Panc1 (cell line): ENCODE measurements around the gene AP5M1. TPM values are rescaled to one million over a fixed set of nuclear protein-coding genes. Genes with fewer than 3 reads are reported as not detected.

Experiments
- ATAC-seq: fragments of 200-7000 bp; cut with Tn5 transposase; 2 replicates; pipeline ENCODE4 v1.9.1; 2020; ENCODE audit warnings: mild to moderate bottlenecking, moderate library complexity
- BruUV-seq: library from RNA; stranded (reverse); fragments of 400-500 nt; replicated peaks from 2 replicates; lab custom pipeline; 2021; lab: Mats Ljungman, UMichigan
- CTCF ChIA-PET: fragments of 300-600 bp; sonication (Branson Sonifier 250); formaldehyde crosslinking; loops from one replicate; lab custom pipeline; 2022; ENCODE audit warnings: antibody characterized with exemption; lab: Charles Lee
- POLR2A ChIA-PET: fragments of 300-600 bp; sonication (Branson Sonifier 250); formaldehyde crosslinking; loops from one replicate; lab custom pipeline; 2022; ENCODE audit warnings: antibody characterized with exemption; lab: Charles Lee
- DNase-seq: peaks from one replicate; pipeline ENCODE4 v3.0.0-alpha.2; 2010; ENCODE audit warnings: low read depth, low spot score
- H3K27ac ChIP-seq: 2 replicates; pipeline ENCODE4 v1.5.1; 2011; ENCODE audit warnings: mild to moderate bottlenecking, low read length, inconsistent platforms
- H3K27me3 ChIP-seq: fragments of 200-500 bp; sonication (Bioruptor generic); 2 replicates; pipeline ENCODE4 v1.6.0; 2014; ENCODE audit warnings: low read length, inconsistent platforms; ENCODE audit not compliant: control insufficient read depth, insufficient read depth
- H3K36me3 ChIP-seq: fragments of 200-500 bp; sonication (Bioruptor generic); 2 replicates; pipeline ENCODE4 v1.5.1; 2014; ENCODE audit warnings: inconsistent platforms, mild to moderate bottlenecking, low read length, moderate library complexity; ENCODE audit not compliant: control insufficient read depth, insufficient read depth
- H3K4me1 ChIP-seq: 2 replicates; pipeline ENCODE4 v1.5.1; 2011; ENCODE audit warnings: inconsistent platforms, mild to moderate bottlenecking, low read length, moderate library complexity; ENCODE audit not compliant: control insufficient read depth, insufficient read depth
- H3K4me3 ChIP-seq, 2 experiments: 2 replicates each; pipeline ENCODE4 v1.5.1; 2011 to 2012; ENCODE audit warnings: low read depth in 2 of 2, low read length in 2 of 2, mild to moderate bottlenecking in 2 of 2, inconsistent platforms in 1 of 2, moderate library complexity in 1 of 2
- H3K9me3 ChIP-seq: fragments of 200-500 bp; sonication (Bioruptor generic); 2 replicates; pipeline ENCODE4 v1.5.1; 2014; ENCODE audit warnings: low read depth, mild to moderate bottlenecking, inconsistent platforms, low read length, moderate library complexity; ENCODE audit not compliant: control insufficient read depth, insufficient read depth
- CTCF ChIP-seq: fragments of 450-650 bp; IDR thresholded peaks from 2 replicates; pipeline ENCODE4 v1.5.1; 2017; ENCODE audit warnings: mild to moderate bottlenecking
- POLR2AphosphoS5 ChIP-seq: IDR thresholded peaks from 2 replicates; pipeline ENCODE4 v1.6.1; 2012; ENCODE audit warnings: mild to moderate bottlenecking, low read depth, low read length, moderate library complexity
- REST ChIP-seq, 2 experiments: IDR thresholded peaks; 2 replicates each; pipeline ENCODE4 v1.6.1; 2011 to 2012; ENCODE audit warnings: low read depth in 2 of 2, control low read depth in 1 of 2, low read length in 1 of 2, mild to moderate bottlenecking in 1 of 2, moderate library complexity in 1 of 2; ENCODE audit not compliant: insufficient read depth in 1 of 2
- SIN3A ChIP-seq: IDR thresholded peaks from 2 replicates; pipeline ENCODE4 v1.6.1; 2012; ENCODE audit warnings: low read depth, mild to moderate bottlenecking, low read length, moderate library complexity, borderline replicate concordance; ENCODE audit not compliant: insufficient read depth
- TCF7L2 ChIP-seq: IDR thresholded peaks from 2 replicates; pipeline ENCODE4 v1.6.1; 2011; ENCODE audit warnings: mild to moderate bottlenecking, low read depth, low read length, inconsistent platforms
- in situ Hi-C: cut with HindIII; loops from 2 replicates; pipeline ENCODE4 v1.10.0; 2016; ENCODE audit warnings: low sequenced_read_pairs, low pct_unique_long_range_greater_than_20kb
- intact Hi-C: fragments of 100-400 bp; cut with micrococcal nuclease; formaldehyde crosslinking; loops from one replicate; pipeline ENCODE4 v1.10.0; 2022; ENCODE audit not compliant: unreplicated experiment
- total RNA-seq: library from RNA; stranded (reverse); gene quantifications from one replicate; pipeline ENCODE4 v1.2.1, GENCODE V29; 2021; ENCODE audit not compliant: unreplicated experiment

AP5M1 gene
- total RNA-seq, 1 experiment from 2014 or later: 20.0 TPM

- peaks cover 3% of the 10 kb centered on the region; the same call in 1 of the 2 replicates for H3K36me3 ChIP-seq
Observed at GRCh38 chr14:57290751-57291150, 22.0 kb downstream of the AP5M1 start.

More at GRCh38 chr14:57290751-57291150, 22.0 kb downstream of the AP5M1 start:
- Histone ChIP-seq H3K27ac (no peak overlapping the region), H3K4me1 (no peaks in the 10 kb centered on the region), H3K27me3 (no peaks in the 10 kb centered on the region), H3K4me3 (no peak overlapping the region), H3K9me3 (no peaks in the 10 kb centered on the region)
- intact Hi-C loops (no loop called here), in situ Hi-C loops (no loop called here)
- no peak for TF ChIP-seq CTCF
- no peak for TF ChIP-seq POLR2AphosphoS5
- TF ChIP-seq SIN3A: no peak
- TF ChIP-seq REST (IDR thresholded peaks at IDR 0.05; ENCODE audit: insufficient read depth in 1 of 2, low read depth in 2 of 2, low read length in 1 of 2): no peak
- no peak for TF ChIP-seq TCF7L2
- ChIA-PET POLR2A (no interaction called here), CTCF (no interaction called here)
- no TSS peak for BruUV-seq
- ATAC-seq (no peak), DNase-seq (no peak)
